Stimulated activated CD4-positive, alpha-beta T cell treated with anti-CD3 and anti-CD28 coated beads, TNF-alpha, amount 100 ng/mL, for 48 hours (primary cell): ENCODE data around the gene TMEM42.
A peak's percentile ranks its signal among the peaks of the same experiment; 100 is the strongest.
"Not testable (repeated sequence)": the region's sequence is repeated elsewhere in the genome, so short reads cannot be mapped to it uniquely, and the experiment has no call there.

Experiments used
- DNase-seq, 3 donors: peaks; one replicate each; pipeline ENCODE4 v3.0.0-alpha.2; 2020; ENCODE audit warnings: low read depth in 3 of 3

TMEM42 gene

DNA sequence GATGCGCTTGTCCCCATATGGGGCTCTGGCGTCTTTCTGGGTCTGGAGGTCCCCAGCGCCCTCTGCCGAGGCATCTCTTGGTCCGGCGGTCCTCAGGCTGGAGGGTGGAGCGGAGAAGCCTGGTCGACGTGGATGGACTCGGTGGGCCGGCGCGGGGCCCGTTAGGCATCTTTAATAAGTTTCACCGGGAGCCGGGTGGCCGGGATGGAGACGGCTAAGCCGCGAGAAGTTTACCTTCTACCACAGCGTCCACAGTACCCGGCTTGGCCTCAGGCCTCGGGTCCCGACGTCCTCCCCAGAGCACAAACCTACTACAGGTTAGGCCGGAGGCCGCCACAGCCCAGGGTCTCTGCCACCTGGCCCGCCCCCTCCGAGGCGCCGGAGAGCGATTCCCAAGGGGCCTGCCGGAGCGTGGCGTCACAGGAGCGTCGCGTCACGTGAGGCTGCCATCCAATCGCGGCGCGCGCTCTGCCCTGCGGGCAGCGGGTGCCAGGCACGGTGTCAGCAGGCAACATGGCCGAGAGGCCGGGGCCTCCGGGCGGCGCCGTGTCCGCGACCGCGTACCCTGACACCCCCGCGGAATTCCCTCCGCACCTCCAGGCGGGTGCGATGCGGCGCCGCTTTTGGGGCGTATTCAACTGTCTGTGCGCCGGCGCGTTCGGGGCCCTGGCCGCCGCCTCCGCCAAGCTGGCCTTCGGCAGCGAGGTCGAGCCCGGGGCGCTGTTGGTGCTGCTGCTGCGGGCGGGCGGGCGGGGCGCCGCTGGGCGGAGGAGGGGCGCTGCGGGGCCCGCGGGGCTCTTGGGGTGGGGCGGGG, at the start of gene TMEM42:
TMEM42 (plus strand) TSS at position 501 of the 814 bp plus-strand sequence; CDS start at position 514, 13 bp downstream.
- DNase-seq, result peak; percentile 67 to 80 (median 77)

DNA sequence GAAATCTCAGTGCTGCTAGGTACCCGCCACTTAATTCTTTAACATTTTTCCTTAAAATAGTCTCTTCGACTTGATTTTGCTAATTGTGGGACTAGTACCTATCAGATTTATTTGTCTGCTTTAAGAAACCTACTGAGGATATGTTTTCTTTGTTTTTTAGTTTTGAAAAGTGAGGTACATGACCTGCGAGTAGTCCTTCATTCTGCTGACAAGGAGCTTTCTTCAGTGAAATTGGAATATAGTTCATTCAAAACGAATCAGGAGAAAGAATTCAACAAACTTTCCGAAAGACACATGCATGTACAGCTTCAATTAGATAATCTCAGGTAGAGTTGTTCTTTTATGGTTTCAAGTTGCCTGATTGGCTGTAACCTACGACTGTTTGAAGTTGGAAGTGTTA, 47.0 kb upstream of the TMEM42 start:
- no peak for DNase-seq

DNA sequence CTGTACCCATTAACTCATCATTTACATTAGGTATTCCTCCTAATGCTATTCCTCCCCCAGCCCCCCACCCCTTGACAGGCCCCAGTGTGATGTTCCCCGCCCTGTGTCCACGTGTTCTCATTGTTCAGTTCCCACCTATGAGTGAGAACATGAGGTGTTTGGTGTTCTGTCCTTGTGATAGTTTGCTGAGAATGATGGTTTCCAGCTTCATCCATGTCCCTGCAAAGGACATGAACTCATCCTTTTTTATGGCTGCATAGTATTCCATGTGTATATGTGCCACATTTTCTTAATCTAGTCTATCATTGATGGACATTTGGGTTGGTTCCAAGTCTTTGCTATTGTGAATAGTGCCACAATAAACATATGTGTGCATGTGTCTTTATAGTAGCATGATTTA, 45.4 kb upstream of the TMEM42 start:
- DNase-seq, result not testable (repeated sequence)

DNA sequence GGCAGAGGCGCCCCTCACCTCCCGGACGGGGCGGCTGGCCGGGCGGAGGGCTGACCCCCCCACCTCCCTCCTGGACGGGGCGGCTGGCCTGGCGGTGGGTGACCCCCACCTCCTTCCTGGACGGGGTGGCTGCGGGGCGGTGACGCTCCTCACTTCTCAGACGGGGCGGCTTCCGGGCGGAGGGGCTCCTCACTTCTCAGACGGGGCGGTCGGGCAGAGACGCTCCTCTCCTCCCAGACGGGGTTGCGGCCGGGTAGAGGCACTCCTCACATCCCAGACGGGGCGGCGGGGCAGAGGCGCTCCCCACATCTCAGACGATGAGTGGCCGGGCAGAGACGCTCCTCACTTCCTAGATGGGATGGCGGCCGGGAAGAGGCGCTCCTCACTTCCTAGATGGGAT, 40.5 kb upstream of the TMEM42 start:
- DNase-seq, result not testable (repeated sequence)

DNA sequence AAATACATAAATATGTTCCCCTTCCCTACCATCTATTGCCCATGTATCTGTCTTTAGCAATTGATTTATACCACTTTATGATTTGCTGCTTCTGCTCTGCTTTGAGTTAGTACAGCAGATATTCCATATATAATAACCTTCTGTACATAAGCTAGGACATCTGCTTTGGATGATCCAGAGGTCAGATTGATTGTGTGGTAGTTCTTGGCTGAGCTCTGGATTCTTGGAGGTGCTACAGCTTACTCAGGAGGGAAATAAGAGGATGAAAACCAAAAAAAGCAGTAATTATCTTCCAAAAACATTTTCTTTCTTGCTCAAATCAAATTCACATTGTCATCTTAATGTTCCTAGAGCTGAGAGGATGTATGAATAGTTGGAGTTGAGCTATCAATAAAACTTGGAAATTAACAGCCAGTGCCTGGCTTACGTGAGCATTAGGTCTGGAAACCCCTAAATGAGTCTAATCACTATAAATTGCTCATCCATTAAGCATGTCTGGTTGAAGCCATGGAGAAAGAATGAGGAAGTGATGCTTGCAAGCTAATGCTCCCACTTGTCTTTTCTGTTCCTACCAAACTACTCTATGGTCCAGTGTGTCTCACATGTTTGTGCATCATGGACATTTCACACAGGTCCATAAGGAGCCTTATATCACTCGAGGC, 36.3 kb upstream of the TMEM42 start:
- DNase-seq, result no peak

DNA sequence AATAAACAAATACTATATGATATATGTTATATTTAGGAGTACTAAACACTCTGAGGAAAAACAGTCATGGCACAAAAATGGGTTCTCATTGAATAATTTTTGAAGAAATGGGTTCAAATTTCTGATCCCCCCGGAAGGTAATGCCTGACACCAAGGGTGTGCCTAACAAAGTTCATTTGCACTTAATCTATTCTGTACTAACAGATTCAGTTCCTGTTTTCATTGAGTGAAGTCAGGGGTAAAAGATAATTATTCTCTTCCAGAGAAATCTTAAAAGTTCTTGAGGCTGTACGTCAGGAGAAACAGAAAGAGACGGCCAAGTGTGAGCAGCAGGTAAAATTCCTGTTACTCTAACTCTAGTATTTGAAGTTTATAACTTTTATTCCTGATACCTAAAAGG, 34.5 kb upstream of the TMEM42 start:
- DNase-seq, result no peak

DNA sequence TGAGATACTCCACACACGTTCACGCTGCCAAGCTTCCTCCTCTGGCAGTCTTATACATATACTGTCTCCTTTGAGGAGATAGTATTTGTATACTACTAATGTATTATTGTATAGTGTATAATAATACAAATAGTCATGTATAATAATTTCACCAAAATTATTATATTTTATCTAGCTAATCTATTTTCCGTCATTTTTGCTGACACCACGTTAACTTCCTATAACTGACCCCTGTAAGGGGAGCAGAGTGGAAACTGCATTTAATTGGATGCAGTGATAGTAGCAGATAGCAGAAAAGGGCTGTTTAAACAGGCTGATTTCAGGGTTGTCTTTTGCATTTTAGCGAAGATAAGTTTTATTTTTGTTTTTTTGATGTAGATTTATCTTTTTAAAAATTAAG, 30.5 kb upstream of the TMEM42 start:
- no peak for DNase-seq

DNA sequence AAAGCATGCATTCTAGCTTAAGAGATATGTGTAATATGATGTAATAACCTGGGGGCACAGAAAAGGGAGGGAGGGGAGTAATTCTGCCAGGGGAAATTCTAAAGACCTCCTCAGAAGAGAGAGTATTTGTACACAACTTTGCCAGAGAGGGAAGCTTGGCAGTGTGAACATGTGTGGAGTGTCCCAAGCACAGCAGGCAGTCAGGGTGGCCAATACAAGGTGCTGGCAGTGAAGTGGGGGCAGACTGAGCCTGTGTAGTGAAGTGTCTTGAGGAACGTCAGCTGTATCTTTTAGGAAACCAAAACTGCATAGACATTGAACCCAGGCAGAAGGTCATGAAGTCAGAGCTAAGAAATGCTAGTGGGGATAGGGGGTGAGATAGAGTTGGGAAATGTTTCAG, 29.7 kb upstream of the TMEM42 start:
- DNase-seq, result no peak

DNA sequence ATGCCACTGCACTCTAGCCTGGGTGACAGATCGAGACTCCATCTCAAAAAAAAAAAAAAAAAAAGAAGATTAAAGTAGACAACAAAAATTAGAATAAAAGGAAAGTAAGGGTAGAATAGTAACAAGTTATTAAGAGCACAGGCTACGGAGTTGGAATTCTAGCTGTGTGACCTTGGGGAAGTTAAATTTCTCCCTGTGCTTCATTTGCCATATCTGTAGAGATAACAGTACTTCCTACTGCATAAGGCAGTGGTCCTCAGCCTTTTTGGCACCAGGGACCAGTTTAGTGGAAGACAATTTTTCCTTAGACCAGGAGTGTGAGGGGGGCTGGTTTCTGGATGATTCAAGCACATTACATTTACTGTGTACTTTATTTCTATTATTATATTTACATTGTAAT, 28.7 kb upstream of the TMEM42 start:
- no peak for DNase-seq

DNA sequence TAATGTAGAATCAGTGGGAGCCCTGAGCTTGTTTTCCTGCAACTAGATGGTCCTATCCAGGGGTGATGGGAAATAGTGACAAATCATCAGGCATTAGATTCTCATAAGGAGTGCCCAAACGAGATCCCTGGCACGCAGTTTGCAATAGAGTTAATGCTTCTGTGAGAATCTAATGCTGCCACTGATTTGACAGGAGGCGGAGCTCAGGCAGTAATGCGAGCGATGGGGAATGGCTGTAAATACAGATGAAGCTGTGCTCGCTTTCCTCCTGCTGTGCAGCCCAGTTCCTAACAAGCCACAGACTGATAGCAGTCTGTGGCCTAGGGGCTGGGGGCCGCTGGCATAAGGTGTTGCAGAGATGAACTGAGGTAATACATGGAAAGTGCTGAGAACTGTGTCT, 28.3 kb upstream of the TMEM42 start:
- no peak for DNase-seq

DNA sequence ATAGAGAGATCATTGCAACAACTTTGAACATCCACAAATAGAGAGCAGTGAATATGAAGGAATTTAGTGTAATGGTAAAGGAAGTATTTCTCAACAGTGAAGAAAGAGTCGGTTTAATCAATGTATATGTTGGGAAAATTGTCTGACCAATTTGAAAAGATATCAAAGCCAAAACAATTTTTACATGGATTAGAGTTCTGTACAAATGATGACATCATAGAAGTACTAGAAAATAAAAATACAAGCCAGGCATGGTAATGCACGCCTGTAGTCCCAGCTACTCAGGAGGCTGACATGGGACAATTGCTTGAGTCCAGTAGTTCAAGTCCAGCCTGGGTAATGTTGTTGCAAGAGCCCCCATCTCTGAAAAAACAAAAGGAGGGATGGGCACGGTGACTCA, 26.0 kb upstream of the TMEM42 start:
- DNase-seq, result no peak

DNA sequence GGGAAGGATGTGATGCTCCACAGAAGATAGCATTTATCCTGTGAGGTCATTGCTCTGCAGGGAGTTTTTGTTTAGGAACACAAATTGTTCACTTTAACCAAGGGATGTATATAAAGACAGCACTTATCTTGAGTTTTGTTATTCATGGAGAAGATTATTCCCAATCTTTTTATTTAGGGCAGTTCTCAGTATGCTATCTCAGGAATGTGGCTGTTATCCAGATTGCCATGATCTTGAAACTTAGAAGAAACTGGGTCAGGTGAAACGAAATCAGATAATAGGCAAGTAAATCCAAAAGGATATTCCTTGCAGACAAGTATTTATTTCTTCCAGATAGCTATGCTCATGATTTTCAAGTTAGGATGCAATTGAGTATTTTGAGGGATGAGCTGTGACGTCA, 19.3 kb upstream of the TMEM42 start:
- DNase-seq, result no peak

DNA sequence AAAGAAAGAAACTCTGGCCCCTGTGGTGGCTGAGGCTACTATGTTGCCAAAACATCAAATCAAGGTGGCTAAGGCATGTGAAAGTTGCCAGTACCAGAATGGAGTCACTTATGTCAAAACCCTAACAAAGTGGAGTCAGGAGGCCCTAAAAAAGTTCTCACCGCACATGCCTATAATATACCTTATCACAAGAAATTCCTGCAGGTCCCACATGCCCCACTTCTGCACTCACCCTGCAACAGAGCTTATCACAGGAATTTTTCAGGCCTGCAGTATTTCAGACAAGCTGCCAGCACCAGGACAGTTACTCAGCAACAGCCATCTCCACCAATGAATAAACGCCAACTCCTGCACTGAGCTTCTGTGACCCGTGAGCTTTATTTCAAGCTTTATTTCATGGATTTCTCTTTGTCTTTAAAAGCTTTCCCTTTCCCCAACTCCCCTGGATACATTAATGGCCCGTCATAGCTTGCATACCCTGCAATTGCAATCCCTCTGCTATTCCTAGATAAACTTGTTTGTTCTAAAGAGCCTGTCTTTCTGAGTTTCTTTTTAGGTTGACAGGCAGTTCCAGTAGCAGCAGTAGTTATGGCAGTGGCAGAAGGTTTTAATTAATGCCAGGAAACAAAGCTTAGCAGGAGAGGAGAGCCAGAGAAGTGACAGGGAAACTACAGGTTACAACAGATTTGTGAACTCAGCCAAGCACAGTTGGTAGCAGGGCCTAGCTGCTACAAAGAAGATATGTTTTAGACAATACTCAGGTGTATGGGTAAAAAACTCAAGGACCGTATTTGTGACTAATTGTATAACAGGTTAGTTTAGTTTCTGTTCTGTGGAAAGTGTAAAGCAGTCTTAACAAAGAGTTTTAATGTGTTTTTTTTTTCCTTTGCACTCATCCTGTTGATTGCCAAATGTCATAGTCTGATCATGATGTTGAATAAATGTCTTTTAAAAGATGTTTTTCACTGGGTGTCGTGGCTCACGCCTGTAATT, 15.9 kb upstream of the TMEM42 start:
- no peak for DNase-seq

DNA sequence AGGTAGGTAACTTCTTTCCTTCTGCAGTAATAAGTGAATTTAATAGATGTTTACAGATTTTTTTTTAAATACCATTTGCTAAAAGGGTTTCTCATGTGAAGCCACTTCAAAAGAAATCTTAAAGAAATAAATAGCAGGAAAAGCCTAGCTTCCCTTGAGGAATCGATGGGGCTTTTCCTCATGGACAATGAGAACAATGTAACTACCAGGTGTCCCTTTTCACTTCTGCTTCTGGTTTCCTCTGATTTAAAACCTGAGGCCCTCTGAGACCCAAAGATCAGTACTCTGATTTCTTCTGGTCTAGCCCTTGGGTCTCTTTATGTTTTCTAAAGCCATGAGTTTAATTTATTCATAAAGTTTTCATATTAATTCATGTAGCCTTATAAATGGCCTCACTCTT, 13.1 kb upstream of the TMEM42 start:
- no peak for DNase-seq

DNA sequence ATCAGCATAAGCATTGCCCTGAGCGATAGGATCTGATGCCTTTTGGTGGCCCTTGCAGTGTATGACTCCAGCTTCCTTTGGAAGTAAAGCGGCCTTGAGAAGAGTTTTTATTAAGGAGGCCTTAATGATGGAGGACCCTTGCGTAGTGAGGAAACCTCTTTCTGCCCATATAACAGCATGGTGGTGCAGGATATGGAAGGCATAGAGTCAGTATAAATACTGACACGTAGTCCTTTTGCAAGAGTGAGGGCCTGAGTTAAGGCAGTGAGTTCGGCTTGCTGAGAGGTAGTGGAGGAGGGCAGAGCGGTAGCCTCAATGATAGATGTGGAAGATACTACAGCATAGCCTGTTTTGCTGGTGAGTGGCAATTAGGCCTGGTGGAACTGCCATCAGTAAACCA, 5.0 kb upstream of the TMEM42 start:
- not testable (repeated sequence) for DNase-seq

DNA sequence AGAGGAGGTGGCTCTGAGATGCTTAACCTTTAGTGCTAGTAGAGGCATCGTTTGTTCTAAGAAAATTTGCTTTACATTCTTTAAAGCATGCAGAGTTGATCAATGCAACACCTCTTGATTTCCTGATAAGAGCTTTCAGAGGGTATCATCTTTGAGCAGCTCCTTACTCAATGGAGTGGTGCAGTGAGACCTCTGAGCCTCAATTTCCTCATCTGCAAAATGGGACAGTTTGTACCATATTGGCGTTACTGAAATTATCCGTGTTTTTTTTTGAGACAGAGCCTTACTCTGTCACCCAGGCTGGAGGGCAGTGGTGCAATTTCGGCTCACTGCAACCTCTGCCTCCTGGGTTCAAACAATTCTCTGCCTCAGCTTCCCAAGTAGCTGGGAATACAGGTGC, 1.6 kb upstream of the TMEM42 start:
- DNase-seq, result no peak

DNA sequence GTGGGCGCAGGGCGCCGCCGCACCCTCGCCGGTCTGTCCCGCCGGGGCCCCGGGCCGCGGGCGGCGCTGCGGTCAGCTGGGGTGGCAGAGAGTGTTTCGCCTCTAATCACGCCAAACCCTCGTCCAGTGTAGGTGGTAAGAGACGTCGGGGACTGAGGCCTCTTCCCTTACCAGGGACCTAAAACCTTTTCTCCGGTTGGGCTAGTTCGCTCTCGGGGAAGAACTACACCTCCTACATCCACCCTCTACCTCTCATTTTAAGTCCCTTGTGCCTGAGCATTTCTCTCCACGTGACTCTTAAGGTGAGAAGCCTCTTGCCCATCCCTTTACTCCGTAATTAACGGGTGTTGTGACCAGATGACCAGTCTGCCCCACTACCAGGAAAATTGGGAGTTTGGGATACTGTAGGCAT, 520 bp downstream of the TMEM42 start:
- no peak for DNase-seq

DNA sequence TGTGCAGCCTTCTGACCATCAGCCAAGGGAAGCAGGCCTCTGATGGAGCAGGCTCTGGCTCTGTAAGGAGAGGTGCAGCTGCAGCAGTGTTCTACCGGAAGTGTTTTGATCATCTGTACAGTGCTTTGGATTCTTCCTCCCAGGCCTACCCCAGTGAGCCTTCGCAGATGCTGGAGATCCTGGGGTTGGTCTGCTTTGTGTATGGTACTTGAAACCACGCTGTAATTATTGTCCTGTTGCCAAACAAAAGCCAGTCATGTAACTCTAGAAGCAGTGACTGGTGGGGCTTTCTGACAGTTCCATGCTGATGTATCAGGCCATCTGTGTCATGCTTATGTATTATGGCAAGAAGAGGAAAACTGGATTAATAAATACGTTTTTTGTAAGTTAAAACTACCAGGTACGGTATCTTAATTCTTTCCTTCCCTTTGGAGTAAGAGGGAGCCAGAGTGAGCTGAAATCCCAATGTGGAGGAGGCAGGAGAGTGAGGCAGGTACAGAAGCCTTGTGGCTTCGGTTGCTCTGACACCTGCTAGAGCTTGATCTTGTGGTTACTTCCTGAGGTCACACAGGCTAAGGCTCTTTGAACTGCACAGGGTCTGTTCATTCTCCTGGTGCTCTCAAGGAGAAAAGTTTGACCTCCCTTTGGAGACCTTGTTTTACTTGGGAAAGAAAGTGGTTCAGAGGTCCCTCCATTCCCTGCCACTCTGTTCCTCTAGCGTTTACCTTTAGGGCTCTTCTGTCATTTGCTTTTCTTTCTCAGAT, 3.7 kb downstream of the TMEM42 start:
- DNase-seq, result no peak

DNA sequence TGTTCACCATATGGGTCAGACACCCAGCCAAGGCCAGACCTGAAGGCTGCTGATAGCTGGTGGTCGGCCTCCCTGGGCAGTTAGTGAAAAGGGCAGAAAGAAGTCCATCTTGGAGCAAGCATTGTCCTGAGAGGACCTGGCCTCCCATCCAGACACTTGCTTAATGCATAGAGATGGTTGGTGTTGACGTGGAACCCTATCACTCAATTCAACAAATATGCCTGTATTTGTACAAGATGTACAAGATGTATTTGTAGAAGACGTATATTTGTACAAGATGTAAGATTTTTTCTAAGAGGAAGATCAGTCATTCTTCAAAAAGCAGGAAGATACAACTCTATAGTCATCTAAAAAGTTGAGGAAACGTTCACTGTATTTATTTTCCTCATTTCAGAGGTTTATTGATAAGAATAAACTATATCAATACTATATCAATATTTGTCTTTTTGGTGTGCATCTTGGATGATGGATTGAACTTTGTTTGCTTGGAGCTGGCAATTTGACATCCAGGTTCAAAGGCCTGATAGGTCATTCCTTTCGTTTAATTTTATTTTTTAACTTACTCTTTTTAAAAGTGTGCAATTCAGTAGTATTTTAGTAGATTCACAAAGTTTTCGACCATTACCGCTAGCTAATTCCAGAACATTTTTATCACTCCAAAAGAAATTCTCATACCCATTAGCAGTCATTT, 5.9 kb downstream of the TMEM42 start:
- no peak for DNase-seq

DNA sequence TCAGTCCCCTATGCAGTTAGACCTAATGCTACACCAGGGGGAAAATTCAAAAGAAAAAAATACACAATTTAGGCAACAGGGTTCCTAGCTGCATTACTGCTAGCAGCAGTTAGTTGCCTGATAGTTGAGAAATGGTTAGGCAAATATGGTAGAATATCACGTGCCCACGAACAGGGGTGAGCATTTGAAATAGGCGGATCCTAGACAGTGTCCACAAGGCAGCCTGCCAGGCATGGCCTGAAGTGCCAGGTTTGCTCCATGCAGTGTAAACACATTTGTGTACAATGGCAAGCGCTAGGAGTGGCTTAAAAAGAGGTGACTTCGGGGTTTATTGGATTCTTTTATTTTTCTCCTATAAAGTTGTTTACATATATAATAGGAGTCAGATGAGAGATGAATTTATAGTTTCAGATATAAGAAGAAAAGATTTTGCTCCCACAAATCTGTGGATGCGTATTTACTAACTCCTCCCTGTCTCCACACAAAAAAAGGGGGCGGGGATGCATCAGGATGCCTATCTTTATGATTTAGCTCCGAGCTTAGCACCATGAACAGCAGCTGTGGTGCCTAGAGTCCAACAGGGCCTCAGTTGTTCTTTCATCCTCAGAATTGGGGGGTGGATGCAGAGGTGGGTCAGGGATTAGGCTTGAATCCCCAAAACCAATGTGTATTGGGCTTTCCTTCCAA, 8.8 kb downstream of the TMEM42 start:
- DNase-seq, result no peak
